Smooth muscle cell (in vitro differentiated cells): ENCODE measurements around the gene ONECUT3. TPM values are rescaled to one million over a fixed set of nuclear protein-coding genes. Genes with fewer than 3 reads are reported as not detected.

Source experiments
- DNase-seq: peaks from one replicate; lab custom pipeline; 2025; ENCODE audit not compliant: unreplicated experiment; lab: John Stamatoyannopoulos, UW
- H2AFZ ChIP-seq: fragments of 200-600 bp; sonication (generic); 2 replicates; pipeline ENCODE4 v1.6.0; 2016; ENCODE audit warnings: antibody characterized with exemption, low read depth, mild to moderate bottlenecking
- H3F3A ChIP-seq: fragments of 200-600 bp; sonication (generic); 2 replicates; pipeline ENCODE4 v1.6.0; 2017; ENCODE audit warnings: antibody characterized with exemption, low read depth
- H3K27ac ChIP-seq: fragments of 200-600 bp; sonication (generic); 2 replicates; pipeline ENCODE4 v1.5.1; 2016; ENCODE audit warnings: low read depth, mild to moderate bottlenecking
- H3K27me3 ChIP-seq: fragments of 200-600 bp; sonication (generic); 2 replicates; pipeline ENCODE4 v1.6.1; 2016; ENCODE audit warnings: low read depth, mild to moderate bottlenecking
- H3K36me3 ChIP-seq: fragments of 200-600 bp; sonication (generic); 2 replicates; pipeline ENCODE4 v1.5.1; 2016; ENCODE audit warnings: low read depth
- H3K4me1 ChIP-seq: fragments of 200-600 bp; sonication (generic); 2 replicates; pipeline ENCODE4 v1.5.1; 2016; ENCODE audit warnings: low read depth
- H3K4me2 ChIP-seq: fragments of 200-600 bp; sonication (generic); 2 replicates; pipeline ENCODE4 v1.6.0; 2016; ENCODE audit warnings: mild to moderate bottlenecking
- H3K4me3 ChIP-seq: fragments of 200-600 bp; sonication (generic); 2 replicates; pipeline ENCODE4 v1.5.1; 2016; ENCODE audit warnings: mild to moderate bottlenecking
- H3K79me2 ChIP-seq: fragments of 200-600 bp; sonication (generic); 2 replicates; pipeline ENCODE4 v1.6.0; 2016; ENCODE audit warnings: low read depth, mild to moderate bottlenecking
- H3K9ac ChIP-seq: fragments of 200-600 bp; sonication (generic); 2 replicates; pipeline ENCODE4 v1.6.0; 2016; ENCODE audit warnings: low read depth
- H3K9me3 ChIP-seq: fragments of 200-600 bp; sonication (generic); replicated peaks from 2 replicates; pipeline ENCODE4 v1.5.1; 2016; ENCODE audit warnings: low read depth
- H4K20me1 ChIP-seq: fragments of 200-600 bp; sonication (generic); 2 replicates; pipeline ENCODE4 v1.6.0; 2016; ENCODE audit warnings: low read depth
- WGBS: methylation state at CpG from one replicate; pipeline ENCODE4 v1.1.7; 2016; ENCODE audit warnings: low lambda C conversion rate; 5-methylcytosine and 5-hydroxymethylcytosine counted together
- polyA plus RNA-seq: library from polyadenylated mRNA; unstranded; fragments of >200 nt; fragmentation: Nextera tagmentation; extraction: Ambion mirVana; gene quantifications from 2 replicates; pipeline ENCODE4 v1.2.1, GENCODE V29; 2016
- total RNA-seq: library from RNA; depleted of rRNA; stranded (reverse); fragments of >200 nt; gene quantifications from 2 replicates; pipeline ENCODE4 v1.2.3, GENCODE V29; 2014
- TF ChIP-seq, protein P1 (sequence below): fragments of 200-600 bp; sonication (generic); IDR thresholded peaks from 2 replicates; pipeline ENCODE4 v1.5.1; 2017; ENCODE audit warnings: borderline replicate concordance, mild to moderate bottlenecking, antibody characterized with exemption; ENCODE audit not compliant: insufficient read depth, poor library complexity, severe bottlenecking

Gene ONECUT3
- total and polyA plus RNA-seq, 2 experiments from 2014 or later = not detected

DNA sequence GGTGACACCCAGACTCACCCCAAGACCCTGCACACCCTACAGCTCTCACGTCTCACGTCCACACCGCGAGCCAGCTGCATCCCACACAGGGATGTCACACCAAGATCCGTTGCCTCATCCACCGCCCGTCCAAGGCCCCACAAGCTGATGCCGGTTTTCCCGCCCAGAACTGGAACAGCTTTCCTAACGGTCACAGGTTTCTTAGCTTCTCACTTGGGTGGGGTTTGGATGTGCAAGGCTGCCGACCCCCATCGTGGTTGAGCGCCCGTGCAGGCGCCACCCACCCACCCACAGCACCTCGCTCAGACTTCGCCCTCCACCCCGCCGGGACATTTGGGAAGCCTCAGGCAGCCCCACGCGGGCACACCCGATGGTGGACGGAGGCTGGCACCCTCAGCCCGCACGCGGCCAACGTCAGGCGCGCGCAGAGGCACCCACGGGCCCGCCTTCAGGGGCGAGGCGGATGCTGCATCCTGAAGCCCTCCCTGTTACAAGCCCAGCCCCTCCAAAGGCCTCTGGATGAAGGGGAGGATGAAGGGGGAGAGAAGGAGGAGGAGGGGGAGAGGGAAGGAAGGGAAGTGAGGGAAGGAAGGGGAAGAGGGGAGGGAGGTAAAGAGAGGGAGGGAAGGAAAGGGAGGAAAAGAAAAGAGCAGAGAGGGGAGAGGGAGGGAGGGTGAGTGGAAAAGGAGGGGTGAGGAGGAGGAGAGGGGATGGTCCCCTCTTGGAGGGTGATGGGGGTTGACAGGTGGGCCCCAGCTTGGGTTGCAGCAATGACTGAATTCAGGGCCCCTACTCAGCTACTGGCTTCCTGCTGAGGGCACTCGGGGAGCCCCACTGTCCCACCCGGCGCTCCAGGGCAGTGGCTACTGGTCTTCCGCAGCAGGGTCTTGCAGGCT lies 12.8 kb downstream of the ONECUT3 start:
- Histone ChIP-seq H4K20me1 (no peaks in the 10 kb centered on the region), H2AFZ (no peak overlapping the region), H3K4me3 (no peak overlapping the region), H3K27ac (no peak overlapping the region), H3K79me2 (no peaks in the 10 kb centered on the region), H3K4me1 (no peaks in the 10 kb centered on the region), H3K27me3 (peaks cover 83% of the 10 kb centered on the region), H3K9me3 (no peaks in the 10 kb centered on the region), H3F3A (no peaks in the 10 kb centered on the region), H3K9ac (no peak overlapping the region), H3K36me3 (no peaks in the 10 kb centered on the region), H3K4me2 (no peak overlapping the region)
- DNase-seq = no peak
- 21% methylated on average over 36 of the region's 38 CpGs for WGBS
- TF ChIP-seq, protein P1, sequence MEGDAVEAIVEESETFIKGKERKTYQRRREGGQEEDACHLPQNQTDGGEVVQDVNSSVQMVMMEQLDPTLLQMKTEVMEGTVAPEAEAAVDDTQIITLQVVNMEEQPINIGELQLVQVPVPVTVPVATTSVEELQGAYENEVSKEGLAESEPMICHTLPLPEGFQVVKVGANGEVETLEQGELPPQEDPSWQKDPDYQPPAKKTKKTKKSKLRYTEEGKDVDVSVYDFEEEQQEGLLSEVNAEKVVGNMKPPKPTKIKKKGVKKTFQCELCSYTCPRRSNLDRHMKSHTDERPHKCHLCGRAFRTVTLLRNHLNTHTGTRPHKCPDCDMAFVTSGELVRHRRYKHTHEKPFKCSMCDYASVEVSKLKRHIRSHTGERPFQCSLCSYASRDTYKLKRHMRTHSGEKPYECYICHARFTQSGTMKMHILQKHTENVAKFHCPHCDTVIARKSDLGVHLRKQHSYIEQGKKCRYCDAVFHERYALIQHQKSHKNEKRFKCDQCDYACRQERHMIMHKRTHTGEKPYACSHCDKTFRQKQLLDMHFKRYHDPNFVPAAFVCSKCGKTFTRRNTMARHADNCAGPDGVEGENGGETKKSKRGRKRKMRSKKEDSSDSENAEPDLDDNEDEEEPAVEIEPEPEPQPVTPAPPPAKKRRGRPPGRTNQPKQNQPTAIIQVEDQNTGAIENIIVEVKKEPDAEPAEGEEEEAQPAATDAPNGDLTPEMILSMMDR = no peak

DNA sequence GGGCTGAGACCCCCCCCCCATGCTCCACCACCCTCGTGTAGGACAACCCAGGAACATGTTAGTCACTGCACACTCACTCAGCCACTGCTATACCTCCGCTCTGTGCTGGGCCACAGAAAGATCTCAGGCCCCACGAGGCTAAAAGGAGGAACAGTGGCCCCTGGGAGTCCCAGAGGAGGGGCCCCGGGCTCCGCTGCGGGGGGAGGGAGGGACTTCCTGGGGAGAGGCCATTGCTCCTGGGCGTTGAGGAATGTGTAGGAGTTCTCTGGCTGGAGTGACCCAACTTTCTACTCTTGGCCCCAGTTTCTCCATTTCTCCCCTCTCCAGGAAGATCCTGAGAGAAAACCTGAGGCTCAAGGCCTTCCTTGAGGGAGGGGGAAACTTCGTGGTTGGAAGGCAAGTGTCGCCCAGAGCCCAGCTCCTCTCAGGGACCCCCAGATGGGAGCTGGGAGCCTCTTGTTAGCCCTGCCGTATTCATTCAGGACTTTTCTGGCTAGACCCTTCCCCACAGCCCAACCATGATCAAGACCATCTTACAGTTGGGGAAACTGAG lies 13.6 kb downstream of the ONECUT3 start:
- TF ChIP-seq, protein P1 = no peak
- WGBS = 32% methylated on average over 8 of the region's 10 CpGs
- DNase-seq = no peak
- no peak overlapping the region for H3K9ac ChIP-seq
- no peaks in the 10 kb centered on the region for H3K79me2 ChIP-seq
- H3K4me3 ChIP-seq = no peak overlapping the region
- no peaks in the 10 kb centered on the region for H4K20me1 ChIP-seq
- no peaks in the 10 kb centered on the region for H3K4me1 ChIP-seq
- H2AFZ ChIP-seq = no peak overlapping the region
- H3K27ac ChIP-seq = no peak overlapping the region
- no peaks in the 10 kb centered on the region for H3K9me3 ChIP-seq
- no peaks in the 10 kb centered on the region for H3K36me3 ChIP-seq
- peaks cover 76% of the 10 kb centered on the region for H3K27me3 ChIP-seq
- no peak overlapping the region for H3K4me2 ChIP-seq
- no peaks in the 10 kb centered on the region for H3F3A ChIP-seq

DNA sequence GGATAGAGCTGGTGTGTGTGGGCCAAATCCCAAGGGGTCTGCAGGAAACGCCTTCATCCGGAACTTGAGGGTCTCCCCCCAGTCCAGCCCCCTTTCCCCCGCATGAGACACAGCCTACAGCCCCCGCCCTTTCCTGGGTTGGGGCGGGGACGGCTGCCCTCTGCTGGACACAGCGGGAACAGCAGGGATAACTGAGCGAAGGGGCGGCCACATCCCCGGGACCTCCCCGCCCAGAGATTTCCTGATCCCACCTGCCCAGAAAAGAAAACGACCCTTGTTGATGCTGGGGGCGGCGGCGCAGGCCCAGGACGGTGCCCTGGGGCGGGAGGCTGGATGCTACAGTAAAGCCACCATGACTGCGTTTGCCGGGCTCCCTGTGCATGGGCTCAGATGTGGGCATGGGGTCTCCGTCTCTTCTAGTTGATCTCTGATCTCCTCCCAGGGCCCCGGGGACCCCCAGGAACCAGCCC lies 14.2 kb downstream of the ONECUT3 start:
- Histone ChIP-seq H4K20me1 (no peaks in the 10 kb centered on the region), H2AFZ (no peak overlapping the region), H3F3A (no peaks in the 10 kb centered on the region), H3K9me3 (no peaks in the 10 kb centered on the region), H3K27ac (no peak overlapping the region), H3K27me3 (peaks cover 75% of the 10 kb centered on the region), H3K4me2 (no peak overlapping the region), H3K79me2 (no peaks in the 10 kb centered on the region), H3K4me3 (no peak overlapping the region), H3K36me3 (no peaks in the 10 kb centered on the region), H3K9ac (no peak overlapping the region), H3K4me1 (no peaks in the 10 kb centered on the region)
- peak; percentile 16 for DNase-seq
- 18% methylated on average over 12 of the region's 21 CpGs for WGBS
- TF ChIP-seq, protein P1 = peak; percentile 92
